Stimulated activated CD4-positive, alpha-beta T cell treated with anti-CD3 and anti-CD28 coated beads, Interleukin-12 subunit alpha, Interleukin-12 subunit beta, amount 100 ng/mL, for 4 hours (primary cell): ENCODE measurements around the gene LBX2.
A peak's percentile ranks its signal among the peaks of the same experiment; 100 is the strongest.

ENCODE experiments used
- DNase-seq: peaks from one replicate; pipeline ENCODE4 v3.0.0-alpha.2; 2020

LBX2 gene

GRCh38 chr2:74525717-74526648 is 26.6 kb upstream of the LBX2 start, which contains the start of gene DQX1:
Gene DQX1 (minus strand): TSS chr2:74526231. CDS start chr2:74525729, 502 bp downstream.
- no peak for DNase-seq

DNA sequence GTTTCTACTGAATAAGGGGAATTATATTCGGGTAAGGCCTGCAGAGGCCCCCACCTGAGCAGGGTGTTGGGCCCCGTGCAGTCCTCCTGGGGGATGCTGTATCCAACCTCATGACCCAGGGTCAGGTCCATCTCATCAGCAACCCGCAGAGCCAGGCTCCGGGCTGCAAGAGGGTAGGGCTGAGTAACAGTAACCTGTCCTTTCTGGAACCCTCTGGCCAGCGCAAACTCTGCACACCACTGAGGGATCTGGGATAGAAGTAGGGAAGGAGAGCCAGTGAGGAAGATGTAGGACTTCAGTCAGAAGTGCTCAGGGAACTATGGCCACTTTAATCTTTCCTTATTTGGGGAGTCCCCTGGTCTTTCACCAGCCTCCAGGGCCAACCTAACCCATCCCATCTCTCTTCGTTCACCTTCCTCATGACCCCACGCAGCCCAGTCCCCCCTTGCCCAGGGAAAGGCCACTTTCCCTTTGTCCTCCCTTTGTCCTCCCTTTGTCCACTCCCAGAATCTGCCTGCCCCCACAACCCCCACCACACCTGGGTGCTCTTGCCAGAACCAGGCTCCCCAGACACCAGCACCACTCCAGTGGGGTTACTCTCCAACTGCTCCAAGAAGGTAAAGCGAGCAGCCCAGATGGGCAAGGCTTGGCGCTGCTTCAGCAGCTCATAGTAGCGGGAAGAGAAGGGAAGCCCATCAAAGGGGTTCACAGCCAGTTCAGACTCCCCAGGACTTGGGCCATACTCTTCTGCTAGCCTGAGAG is 25.7 kb upstream of the LBX2 start:
- no peak for DNase-seq

GRCh38 chr2:74524005-74524404 is 24.6 kb upstream of the LBX2 start:
- no peak for DNase-seq

GRCh38 chr2:74522516-74522915 is 23.1 kb upstream of the LBX2 start:
- DNase-seq, result no peak

- no peak for DNase-seq
These were observed 17.2 kb upstream of the LBX2 start for GRCh38 chr2:74516650-74517049.

DNA sequence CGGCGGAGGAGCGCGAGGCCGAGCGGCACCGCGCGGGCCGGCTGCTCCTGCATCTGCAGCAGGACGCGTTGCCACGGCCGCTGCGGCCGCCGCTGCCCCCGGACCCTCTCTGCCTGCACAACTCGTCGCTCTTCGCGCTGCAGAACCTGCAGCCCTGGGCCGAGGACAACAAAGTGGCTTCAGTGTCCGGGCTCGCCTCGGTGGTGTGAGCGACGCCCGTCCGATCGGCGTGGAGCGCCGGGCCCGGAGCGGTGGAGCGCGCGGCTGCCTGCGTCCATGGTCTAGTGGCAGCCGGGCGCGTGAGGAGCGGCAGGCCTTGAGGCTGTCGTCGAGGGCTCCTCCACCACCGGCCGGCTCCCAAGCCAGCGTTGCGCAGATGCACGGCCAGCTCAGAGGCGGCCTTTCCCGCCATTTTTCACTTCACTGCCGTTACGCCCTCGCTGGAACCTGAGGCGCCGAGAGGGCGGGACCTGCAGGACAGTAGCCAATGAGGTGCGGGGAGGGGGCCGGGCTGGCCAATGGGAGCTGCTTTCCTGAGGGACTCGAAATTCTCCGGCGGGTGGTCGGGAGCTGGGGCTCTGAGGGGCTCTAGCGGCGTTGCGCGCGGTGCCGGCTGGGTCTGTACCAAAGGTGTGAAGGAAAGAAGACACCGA is 16.7 kb upstream of the LBX2 start:
- peak; percentile 79 for DNase-seq

- no peak for DNase-seq
These were observed 16.0 kb upstream of the LBX2 start for GRCh38 chr2:74515271-74515980.

GRCh38 chr2:74514368-74515270 is 15.2 kb upstream of the LBX2 start, which contains the start of gene TLX2:
Gene TLX2 (plus strand): TSS chr2:74514450. CDS start chr2:74514807, 357 bp downstream.
- no peak for DNase-seq

DNA sequence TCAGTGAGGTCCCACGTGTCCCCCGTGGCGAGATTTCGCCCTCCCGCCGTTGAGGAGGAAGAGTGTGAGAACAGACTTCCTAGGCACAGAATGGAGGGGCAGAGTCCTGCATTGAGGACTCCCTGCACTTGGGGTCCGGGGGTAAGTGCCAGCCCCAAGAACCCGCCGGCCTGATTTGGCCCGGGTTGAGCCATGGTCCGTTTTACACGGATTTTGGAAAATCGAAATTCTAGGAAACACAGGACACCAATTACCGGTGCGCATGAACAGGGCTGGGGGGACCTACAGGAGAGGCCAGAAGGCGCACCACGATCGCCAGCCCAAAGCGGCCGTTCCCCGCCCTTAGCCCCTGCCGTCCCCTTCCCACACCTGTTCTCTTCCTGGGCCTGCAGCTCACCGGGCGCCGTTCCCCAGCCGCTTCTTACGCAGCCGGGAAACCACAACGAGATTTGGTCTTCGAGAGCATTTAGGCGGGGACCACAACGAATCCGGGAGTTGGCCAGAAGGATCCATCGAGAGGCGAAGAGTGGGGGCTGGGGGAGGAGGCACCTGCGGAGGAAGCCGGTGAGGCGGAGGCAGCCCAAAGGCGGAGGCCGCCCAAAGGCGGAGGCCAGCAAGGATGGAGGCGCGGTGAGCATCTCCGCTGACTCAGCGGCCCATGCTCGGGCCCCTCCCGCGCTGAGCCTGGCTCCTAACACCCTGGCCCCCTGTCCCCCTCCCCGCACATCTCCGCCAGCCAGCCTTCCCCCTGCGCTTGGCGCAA is 14.4 kb upstream of the LBX2 start:
- peak; percentile 24 for DNase-seq

- no peak for DNase-seq
These were observed 13.6 kb upstream of the LBX2 start for GRCh38 chr2:74512744-74513604.

DNA sequence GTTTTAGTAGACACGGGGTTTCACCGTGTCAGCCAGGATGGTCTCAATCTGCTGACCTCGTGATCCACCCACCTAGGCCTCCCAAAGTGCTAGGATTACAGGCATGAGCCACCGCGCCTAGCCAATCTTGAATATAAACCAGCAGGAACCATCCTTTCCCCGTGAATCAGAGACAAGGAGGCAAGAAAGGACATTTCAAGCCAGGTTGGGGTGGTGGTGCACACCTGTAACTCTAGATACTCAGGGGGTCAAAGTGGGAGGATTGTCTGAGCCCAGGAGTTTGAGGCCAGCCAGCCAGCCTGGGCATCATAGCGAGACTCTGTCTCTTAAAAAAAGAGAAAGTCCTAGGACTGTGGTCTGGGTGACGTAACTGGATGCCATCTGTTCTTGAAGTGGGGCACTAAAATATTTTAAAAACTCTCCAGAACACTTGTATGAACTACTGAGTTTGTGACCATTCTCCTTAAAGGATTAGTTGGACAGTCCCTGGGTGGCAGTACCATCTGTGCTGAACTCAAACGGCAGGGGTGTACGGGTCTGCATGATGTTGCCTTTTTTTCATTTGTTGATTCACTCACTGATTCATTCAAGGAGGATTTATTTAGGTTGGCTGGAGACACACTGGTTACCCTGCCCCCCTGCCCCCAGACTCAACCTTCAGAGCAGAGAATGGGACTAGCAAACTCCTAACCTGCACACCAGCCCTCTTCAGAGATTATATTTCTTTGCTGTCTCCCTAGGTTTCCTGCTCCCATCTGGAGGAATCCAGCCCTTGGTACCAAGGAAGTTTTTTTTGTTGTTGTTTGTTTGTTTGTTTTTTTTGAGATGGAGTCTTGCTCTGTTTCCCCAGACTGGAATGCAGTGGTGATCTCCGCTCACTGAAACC is 11.9 kb upstream of the LBX2 start:
- DNase-seq, result no peak

- no peak for DNase-seq
These were observed 10.9 kb upstream of the LBX2 start for GRCh38 chr2:74510272-74510671.

- no peak for DNase-seq
These were observed 8.6 kb upstream of the LBX2 start for GRCh38 chr2:74507926-74508520.

DNA sequence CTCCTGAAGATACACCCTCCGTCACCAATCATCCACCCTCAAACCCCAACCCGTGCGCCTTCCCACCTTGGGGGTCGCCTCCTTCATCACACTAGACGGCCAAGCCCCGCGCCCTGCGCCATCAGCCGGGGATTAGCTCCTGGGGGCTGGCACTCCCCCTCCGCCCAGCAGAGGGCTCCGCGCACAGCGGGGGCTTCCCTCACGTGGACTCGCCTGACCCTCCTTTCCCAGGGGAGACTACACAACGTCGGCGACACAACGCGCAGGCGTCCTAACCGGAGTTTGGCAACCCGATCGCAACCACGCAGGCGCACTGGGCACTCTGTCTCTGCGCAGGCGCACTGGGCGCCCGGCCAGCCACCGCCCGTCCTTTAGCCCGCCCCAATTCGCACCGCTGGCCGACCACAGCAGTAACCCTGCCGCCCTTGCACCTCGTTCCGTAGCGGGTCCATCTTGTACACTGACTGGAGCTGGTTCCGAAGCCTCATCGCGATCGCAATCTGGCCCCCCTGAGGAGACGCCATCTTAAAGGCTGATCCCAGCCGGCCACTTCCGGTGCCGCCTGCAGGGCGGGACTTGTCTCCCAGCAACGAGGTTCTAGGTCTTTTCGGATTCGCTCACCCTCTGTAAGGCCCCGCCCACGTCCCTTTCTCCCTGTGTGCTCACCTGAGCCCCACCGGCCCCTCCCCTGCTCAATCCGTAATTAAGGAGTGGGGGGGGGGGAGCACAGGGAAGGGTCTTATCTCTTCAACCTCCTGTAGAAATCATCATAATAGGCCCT is 7.9 kb upstream of the LBX2 start, which contains the start of gene PCGF1:
PCGF1 (minus strand) TSS at position 551 of the 781 bp plus-strand sequence; CDS start at position 524, 27 bp downstream.
- peak; percentile 99 for DNase-seq

GRCh38 chr2:74505448-74506246 is 6.2 kb upstream of the LBX2 start:
- DNase-seq, result no peak

- DNase-seq, result no peak
These were observed 5.2 kb upstream of the LBX2 start for GRCh38 chr2:74504591-74504990.
